ENCODE measurements around the gene ITPK1. TPM values are rescaled to one million over a fixed set of nuclear protein-coding genes. Genes with fewer than 3 reads are reported as not detected.

Gene ITPK1
- total RNA-seq, 4 donors from 2014 or later, result 43.9 to 56.1 (median 44.5) TPM

DNA sequence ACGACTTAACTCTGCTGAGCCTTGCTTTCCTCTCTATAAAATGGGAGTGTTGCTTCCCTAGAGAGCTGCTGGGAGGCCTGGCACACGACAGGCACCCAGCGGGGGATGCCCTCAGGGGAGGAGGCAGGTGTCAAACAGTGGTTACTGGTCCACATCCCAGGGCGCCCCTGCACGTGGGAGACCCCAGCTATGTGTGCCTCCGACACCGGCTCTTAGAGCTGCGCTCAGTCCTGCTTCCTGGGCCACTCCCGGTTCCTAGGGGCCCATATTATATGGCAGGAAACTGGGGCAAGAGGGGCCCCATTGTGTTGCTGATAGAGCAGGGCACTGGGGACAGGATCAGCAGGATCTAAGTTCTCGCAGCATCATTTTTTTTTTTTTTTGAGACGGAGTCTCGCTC is 145.5 kb downstream of the ITPK1 start:
- intact Hi-C loops (cut with DNase I), result loop anchor here (5.0 kb wide), 1 partner anchor 167 kb away; no protein-coding TSS in a partner anchor
- DNase-seq, result no peak

DNA sequence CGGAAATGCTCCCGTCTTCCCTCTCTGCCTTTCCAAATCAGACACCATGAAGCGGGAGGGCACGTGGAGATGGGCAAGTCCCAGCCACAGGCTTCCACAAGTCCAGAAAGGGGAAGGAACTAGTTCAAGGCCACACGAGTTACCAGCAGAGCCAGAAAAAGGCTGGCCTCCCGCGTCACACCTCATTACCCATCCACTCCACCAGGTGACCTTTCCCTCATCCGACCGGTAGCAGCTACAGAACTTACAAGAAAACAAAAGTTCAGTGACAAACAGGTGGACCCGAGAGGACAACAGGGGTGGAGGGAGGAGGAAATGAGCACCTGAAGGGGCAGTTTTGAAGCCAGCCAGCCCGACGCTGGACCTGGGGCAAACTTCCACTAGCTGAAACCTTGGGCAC is 145.9 kb downstream of the ITPK1 start:
- H3K4me3 ChIP-seq (replicated peaks in 1 of 3), result no peak overlapping the region
- no peaks in the 10 kb centered on the region for H3K27me3 ChIP-seq
- no peaks in the 10 kb centered on the region for H3K36me3 ChIP-seq
- H3K4me1 ChIP-seq, result peaks cover 0 to 43% of the 10 kb centered on the region in 2 donors
- 63 to 64% methylated on average over 12 of the region's 12 CpGs for WGBS, 2 donors
- H3K9me3 ChIP-seq, result no peaks in the 10 kb centered on the region
- DNase-seq, result peak; percentile 60 to 73
- no peak for TF ChIP-seq POLR2A (IDR thresholded peaks at IDR 0.05)
- TF ChIP-seq, protein P1, sequence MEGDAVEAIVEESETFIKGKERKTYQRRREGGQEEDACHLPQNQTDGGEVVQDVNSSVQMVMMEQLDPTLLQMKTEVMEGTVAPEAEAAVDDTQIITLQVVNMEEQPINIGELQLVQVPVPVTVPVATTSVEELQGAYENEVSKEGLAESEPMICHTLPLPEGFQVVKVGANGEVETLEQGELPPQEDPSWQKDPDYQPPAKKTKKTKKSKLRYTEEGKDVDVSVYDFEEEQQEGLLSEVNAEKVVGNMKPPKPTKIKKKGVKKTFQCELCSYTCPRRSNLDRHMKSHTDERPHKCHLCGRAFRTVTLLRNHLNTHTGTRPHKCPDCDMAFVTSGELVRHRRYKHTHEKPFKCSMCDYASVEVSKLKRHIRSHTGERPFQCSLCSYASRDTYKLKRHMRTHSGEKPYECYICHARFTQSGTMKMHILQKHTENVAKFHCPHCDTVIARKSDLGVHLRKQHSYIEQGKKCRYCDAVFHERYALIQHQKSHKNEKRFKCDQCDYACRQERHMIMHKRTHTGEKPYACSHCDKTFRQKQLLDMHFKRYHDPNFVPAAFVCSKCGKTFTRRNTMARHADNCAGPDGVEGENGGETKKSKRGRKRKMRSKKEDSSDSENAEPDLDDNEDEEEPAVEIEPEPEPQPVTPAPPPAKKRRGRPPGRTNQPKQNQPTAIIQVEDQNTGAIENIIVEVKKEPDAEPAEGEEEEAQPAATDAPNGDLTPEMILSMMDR (IDR thresholded peaks at IDR 0.05), result peak in 1 of 6 experiments; percentile 11
- H3K27ac ChIP-seq, result peak overlapping the region in 1 of 3 donors; percentile 65
- intact Hi-C loops (cut with DNase I), result loop anchor here (5.0 kb wide), 1 partner anchor 167 kb away; no protein-coding TSS in a partner anchor

More for the DNA sequence above, 145.5 kb downstream of the ITPK1 start:
- TF ChIP-seq, protein P1 (IDR thresholded peaks at IDR 0.05), result no peak
- no peak for TF ChIP-seq POLR2A (IDR thresholded peaks at IDR 0.05)
- no peaks in the 10 kb centered on the region for H3K27me3 ChIP-seq
- H3K27ac ChIP-seq, result peak overlapping the region in 1 of 3 donors; percentile 65
- H3K9me3 ChIP-seq, result no peaks in the 10 kb centered on the region
- H3K36me3 ChIP-seq, result no peaks in the 10 kb centered on the region
- peaks cover 0 to 40% of the 10 kb centered on the region in 2 donors for H3K4me1 ChIP-seq
- 80 to 87% methylated on average over 9 to 11 of the region's 12 CpGs for WGBS, 2 donors
- H3K4me3 ChIP-seq (replicated peaks in 1 of 3), result no peak overlapping the region

DNA sequence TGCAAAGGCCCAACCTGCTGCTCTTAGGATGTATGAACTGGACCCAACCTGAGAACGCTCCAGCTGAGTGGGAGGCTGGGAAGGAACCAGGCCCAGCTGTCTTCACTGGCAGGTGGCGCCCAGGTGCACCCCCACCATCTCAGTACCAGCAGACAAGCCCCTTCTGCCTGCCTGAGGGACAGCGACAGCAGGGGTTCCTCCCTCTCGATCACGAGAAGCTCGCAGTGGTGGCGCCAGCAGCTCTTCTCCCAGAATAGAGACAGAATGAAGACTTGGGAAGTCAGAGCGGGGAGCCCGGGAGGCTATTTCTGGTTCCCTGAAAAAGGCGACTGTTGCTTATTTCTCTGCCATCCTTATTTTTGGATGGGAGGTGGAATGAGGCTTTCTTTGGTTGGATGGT is 146.3 kb downstream of the ITPK1 start:
- peak overlapping the region in 1 of 3 donors; percentile 65 for H3K27ac ChIP-seq
- WGBS, 2 donors, result 94 to 96% methylated on average over 9 to 10 of the region's 10 CpGs

DNA sequence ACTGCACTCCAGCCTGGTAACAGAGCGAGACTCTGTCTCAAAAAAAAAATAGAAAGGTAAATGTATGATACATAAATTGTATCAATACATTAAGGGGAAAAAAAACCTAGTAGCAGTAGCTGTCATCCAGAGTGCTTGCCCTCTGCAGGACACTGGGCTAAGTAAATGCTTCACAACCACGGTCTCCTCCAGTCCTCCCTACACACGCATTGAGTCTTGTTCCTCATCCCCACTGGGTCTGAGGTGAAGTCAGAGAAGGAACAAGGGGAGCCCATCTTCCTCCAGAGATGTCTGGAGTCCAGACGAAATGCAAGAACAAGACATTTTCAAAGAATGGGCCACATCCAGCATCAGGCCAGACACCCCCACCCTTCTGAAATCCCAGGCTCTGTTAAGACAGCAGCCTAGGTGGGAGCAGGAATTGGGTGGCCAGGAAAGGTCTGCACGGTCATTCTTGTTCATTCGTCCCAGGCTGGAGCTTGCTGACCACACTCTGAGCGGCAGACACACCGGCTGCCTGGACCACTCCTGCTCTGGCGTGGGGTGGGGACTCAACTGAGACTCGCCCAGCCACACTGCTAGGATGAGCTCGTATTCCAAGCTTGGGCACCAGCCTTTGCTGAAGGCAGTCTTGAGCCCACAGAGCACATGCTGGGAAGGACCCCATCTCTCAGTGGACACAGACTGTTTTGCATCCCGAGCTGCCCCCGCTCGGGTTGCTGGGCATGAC is 147.3 kb downstream of the ITPK1 start:
- no peak overlapping the region for H3K4me3 ChIP-seq (replicated peaks in 1 of 3)
- H3K4me1 ChIP-seq, result peaks cover 5 to 44% of the 10 kb centered on the region in 2 donors
- H3K27me3 ChIP-seq, result no peaks in the 10 kb centered on the region
- H3K27ac ChIP-seq, result no peak overlapping the region
- 93 to 97% methylated on average over 12 to 14 of the region's 14 CpGs for WGBS, 2 donors
- TF ChIP-seq, protein P1 (IDR thresholded peaks at IDR 0.05), result no peak
- TF ChIP-seq POLR2A (IDR thresholded peaks at IDR 0.05), result no peak
- intact Hi-C loops (cut with DNase I), result no loop called here
- H3K9me3 ChIP-seq, result no peaks in the 10 kb centered on the region
- no peaks in the 10 kb centered on the region for H3K36me3 ChIP-seq
- DNase-seq, result no peak

More for the DNA sequence above, 146.3 kb downstream of the ITPK1 start:
- intact Hi-C loops (cut with DNase I), result no loop called here
- no peaks in the 10 kb centered on the region for H3K9me3 ChIP-seq
- no peaks in the 10 kb centered on the region for H3K36me3 ChIP-seq
- peaks cover 0 to 44% of the 10 kb centered on the region in 2 donors for H3K4me1 ChIP-seq
- H3K27me3 ChIP-seq, result no peaks in the 10 kb centered on the region
- DNase-seq, result no peak
- no peak overlapping the region for H3K4me3 ChIP-seq (replicated peaks in 1 of 3)
- TF ChIP-seq POLR2A (IDR thresholded peaks at IDR 0.05), result no peak
- TF ChIP-seq, protein P1 (IDR thresholded peaks at IDR 0.05), result no peak

DNA sequence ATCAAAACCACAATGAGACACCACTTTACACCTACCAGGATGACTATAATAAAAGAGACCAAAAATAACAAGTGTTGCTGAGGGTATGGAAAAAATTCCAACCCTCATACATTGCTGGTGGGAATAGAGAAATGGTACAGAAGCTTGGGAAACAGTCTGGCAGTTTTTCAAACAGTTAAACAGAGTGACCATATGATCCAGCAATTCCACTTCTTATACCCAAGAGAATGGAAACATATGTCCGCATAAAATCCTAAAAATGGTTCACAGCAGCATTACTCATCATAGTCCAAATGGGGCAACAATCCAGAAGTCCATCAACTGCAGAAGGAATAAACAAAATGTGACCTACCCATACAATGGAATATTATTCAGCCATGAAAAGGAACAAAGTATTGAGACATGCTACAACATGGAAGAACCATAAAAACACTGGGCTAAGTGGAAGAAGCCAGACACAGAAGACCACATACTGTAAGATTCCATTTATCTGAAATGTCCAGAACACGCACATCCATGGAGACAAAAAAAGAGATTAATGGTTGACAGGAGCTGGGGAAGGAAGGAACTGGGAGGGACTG is 148.3 kb downstream of the ITPK1 start:
- TF ChIP-seq, protein P1 (IDR thresholded peaks at IDR 0.05), result no peak
- no peak for TF ChIP-seq POLR2A (IDR thresholded peaks at IDR 0.05)
- peaks cover 5 to 35% of the 10 kb centered on the region in 2 donors for H3K4me1 ChIP-seq
- intact Hi-C loops (cut with DNase I), result no loop called here

More for the DNA sequence above, 148.3 kb downstream of the ITPK1 start:
- Histone ChIP-seq H3K4me3 (replicated peaks in 1 of 3) (no peak overlapping the region), H3K27ac (no peak overlapping the region), H3K9me3 (no peaks in the 10 kb centered on the region), H3K36me3 (no peaks in the 10 kb centered on the region), H3K27me3 (no peaks in the 10 kb centered on the region)
- WGBS, 2 donors, result 90 to 95% methylated on average over 2 of the region's 2 CpGs
- DNase-seq, result no peak

All from thyroid gland (tissue), 4 donors.